OCI-LY3 (cell line): ENCODE results near the gene SWT1.
"Not testable (repeated sequence)": the region's sequence is repeated elsewhere in the genome, so short reads cannot be mapped to it uniquely, and the experiment has no call there.

Source experiments
- CTCF ChIP-seq: fragments of 200-600, 300-600 bp; sonication (generic); IDR thresholded peaks from 2 replicates; pipeline ENCODE4 v1.5.1; 2014; ENCODE audit warnings: antibody characterized with exemption, low read length, low read depth
- EZH2phosphoT487 ChIP-seq: fragments of 200-600 bp; shearing (Covaris generic); IDR thresholded peaks from 2 replicates; pipeline ENCODE4 v1.6.1; 2018; ENCODE audit warnings: antibody characterized with exemption, mixed run types, low read depth

GRCh38 chr1:185198712-185199111 is 41.7 kb downstream of the SWT1 start:
- TF ChIP-seq EZH2phosphoT487, CTCF: not testable (repeated sequence)
